DMS 273 (cell line): ENCODE data around the gene DGKB.

Experiments used
- DNase-seq: peaks from one replicate; lab custom pipeline; 2025; ENCODE audit not compliant: unreplicated experiment; lab: John Stamatoyannopoulos, UW

The DGKB gene

DNA sequence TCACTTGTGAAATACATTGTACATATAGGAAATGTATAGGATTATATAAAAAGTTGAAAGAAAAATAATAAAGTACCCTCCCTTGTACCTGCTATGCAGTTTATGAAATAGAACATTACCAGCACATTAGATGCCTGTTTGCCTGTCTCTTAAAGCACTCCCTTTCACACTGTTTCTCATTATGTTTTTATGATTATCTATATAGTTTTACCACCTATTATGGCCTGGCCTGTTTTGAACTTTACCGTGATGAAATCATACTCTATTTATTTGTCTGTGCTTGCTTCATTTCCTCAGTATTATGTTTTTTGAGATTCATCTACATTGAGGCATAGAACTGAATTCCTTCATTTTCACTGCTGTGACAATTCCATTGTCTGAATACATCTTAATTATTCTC, 41.1 kb downstream of the DGKB start:
- no peak for DNase-seq

DNA sequence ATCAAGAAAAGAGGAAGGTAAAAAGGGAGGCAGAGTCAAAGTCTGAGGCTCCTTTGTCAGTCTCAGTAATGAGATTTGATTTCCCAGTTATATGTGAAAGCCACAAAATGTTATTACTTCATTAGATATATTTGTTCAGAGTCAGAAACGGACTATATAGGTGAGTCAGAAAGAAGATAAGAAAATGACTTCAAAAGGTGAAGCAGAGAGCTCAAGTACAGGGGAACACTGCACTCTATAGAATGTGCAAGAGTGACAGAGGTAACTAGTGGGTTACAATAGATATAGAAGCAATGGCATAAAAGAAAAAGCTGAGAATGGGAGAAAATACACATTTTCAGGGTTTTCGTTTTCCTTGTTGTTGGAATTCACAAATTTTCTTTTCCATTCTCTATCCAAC, 43.3 kb downstream of the DGKB start:
- no peak for DNase-seq

DNA sequence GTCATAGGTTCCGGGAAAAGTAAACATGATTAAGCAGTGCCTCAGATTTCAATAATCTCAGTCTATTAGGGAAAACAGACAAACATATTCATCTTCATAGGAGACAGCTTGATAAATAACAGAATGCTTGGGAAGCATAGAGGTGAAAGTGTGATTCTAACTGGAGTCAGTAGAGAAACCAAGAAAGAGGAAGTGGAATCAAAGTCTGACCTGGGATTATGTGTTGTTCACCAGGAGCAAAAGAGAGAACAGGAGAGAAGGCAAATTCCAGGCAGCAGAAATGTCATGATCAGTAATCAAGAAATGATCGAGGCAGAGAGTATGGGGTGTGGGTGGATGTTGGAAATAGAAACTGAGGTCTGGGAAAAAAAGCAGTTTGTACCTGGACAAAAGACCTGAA, 43.7 kb downstream of the DGKB start:
- DNase-seq: no peak

DNA sequence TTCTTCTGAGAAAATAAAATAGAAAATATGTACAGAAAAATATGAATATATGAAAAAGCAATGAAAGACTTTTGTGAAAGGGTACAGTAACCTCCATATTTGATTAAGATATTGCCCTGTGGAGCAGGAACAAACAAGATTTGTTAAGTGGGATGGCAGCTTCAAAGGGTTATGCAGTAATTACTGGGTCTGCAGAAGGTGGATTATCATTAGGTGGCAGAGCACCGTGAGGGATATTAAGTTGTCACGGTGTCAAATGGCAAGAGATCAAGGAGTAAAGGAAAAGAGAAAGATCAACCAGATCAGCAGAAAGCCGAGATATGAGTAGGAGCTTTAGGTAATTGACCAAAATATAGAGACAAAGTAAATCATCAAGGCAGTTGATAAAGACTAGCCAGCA, 44.1 kb downstream of the DGKB start:
- no peak for DNase-seq

DNA sequence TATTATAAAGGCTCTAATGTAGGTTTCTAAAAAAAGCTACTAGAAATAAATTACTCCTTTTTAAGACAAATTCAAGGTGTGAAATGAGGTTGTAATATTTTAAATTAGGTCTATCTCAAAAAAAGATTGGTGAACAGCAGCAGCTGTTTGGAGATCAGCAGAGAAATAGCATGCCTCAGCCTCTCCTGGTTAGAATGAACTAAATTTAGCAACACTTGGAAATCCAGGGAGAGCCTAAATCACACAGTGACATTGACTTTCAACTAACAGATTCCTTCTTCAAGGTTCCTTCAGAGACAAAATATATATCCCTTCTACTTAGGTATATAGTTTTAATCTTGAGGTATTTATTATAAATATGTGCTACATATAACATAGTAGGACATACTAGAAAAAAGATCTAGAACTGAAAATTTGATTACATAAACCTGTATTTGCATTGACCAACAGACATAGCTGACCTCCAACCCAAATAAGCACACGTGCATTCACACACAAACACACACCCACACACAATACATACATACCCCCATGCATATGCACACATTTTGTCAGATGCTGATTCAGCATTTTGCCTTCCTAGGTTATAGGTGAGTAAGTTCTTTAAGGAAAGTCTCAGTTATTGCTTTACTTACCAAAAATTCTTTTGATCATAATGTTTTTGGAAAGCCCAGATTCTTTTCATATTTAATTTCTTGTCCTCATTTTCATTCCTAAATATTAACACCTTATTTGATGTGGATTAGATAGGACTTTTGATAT, 47.3 kb downstream of the DGKB start:
- no peak for DNase-seq

DNA sequence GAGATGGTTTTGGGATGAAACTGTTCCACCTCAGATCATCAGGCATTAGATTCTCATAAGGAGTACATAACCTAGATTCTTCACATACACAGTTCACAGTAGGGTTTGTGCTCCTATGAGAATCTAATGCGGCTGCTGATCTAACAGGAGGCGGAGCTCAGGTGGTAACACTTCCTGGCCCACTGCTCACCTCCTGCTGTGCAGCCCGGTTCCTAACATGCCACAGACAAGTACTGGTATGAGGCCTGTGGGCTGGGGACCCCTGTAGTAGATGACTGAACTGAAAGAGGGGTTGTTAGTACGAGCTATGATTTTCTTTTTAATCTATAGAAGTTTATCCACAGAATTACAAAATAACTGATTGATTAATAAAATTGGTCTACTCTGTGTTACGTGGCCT, 48.1 kb downstream of the DGKB start:
- no peak for DNase-seq

DNA sequence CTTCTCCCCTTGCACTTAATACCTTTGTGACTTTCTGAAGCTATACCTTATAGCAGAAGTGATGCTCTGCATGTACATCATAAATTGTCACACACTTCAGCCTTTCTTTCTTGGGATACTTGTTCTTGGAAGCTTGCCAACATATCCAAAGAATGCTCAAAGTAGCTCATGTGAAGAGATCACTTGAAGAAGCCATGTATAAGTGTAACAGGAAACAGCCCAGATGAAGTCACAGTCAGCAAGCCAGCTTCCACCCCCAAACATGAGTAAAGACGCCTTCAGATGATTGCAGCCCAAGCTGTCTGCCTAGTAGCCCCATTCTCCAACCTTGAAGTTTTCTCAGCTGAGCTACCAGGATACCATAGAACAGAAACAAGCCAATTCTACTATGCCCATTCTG, 50.9 kb downstream of the DGKB start:
- DNase-seq: peak; percentile 18

DNA sequence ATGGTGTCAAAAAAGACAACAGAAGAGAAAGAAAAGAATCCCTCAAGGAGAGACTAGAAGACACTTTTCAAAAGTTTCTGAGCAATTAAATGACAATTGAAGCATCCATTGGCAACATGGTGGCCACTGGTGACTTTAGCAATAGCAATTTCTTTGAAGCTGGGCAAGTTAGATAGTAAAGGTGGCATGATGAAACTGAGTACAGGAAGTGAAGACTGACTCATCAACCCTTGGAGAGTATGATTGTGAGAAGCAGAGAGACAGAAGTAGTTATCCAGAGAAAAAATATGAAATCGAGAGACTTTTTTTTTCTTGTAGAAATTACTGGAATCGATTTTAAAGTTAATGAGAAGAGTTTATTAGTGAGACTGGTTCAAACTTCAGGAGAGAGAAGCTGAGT, 52.5 kb downstream of the DGKB start:
- no peak for DNase-seq

DNA sequence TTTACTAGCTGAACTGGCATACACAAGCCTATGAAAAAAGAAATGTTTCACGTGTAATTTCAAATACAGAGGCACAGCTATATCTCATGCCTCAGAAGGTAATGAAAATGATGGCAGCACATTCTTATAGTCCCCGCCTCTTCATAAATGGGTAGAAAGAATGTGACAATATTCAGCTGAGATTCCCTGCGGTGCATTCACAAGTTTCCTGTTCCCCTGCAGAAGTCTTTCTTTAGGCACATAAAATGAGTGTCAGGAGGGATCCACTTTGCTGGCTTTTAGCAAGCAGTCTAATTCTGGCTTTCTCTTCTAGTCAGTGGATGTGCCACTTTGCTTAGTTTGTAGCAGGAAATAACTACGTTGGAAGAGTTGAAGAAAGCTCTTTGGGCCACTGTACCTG, 56.1 kb downstream of the DGKB start:
- DNase-seq: no peak

DNA sequence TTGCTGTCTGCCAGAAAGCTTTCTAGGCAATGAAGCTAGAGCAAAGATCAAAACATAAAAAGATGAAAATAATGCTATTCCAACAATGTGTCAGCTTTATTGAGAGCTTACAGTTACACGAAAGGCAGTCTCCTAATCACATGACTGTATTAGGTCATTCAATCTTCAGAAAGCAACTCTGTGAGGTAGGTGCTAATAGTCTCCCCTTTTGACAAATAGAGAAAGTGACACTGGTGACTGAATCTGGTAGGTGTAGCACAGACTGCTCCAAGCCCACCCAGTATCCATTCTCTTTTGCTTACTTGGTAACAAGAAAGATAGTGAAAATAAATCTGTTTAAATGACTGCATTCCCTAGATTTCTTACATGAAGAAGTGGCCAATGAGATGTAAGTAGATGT, 58.8 kb downstream of the DGKB start:
- DNase-seq: no peak

DNA sequence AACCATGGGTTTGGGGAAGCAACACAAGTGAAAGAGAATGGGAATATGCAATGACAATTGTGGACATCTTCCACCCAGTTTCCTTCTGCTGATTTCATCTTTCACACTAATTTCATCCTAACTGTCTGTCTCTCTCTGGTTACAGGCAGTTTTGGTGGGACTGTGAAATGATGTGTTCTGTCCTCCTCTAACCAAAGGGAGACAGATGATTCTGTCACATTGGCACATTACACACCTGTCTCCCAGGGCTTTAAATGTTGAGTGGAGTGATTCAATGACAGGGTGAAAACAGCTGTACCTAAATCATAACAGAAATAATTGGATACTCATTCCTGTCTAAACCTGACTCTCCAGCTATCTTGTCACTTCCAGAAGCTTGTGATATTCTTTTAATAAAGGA, 60.0 kb downstream of the DGKB start:
- no peak for DNase-seq

DNA sequence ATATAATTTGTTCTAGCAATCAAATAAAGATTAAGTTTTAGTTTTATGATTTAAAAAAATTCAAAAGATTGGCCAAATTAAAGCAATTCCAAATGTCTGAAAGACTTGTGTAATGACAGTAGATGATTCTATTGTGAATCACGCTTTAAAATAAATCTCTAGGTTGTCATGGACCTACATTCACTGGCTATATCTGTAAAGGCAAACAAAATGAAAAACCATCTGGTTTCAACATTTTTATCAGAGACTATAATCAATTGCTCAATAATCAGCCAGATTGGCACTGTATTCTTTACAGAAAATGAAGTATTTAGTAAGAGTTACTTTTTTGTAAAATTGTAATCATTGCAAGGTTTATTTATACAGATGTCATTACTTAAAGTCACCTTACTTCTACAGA, 60.7 kb downstream of the DGKB start:
- no peak for DNase-seq

DNA sequence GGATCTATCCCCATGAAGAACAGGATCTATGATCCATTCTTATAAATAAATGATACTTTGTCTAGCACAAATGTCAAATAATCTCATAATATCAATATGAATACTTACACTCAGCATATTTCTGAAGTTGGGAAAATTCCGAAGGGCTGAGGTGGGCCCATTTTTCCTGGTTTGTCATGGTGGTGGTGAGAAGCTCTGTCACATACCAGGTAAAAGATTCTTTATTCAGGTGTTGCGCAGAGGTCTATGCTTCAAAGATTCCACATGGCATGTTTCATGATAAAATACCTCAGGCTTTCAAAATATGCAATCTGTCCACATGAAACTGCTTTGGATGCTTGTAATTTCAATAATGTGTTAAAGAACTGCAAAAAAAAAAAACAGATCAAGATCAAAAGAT, 61.5 kb downstream of the DGKB start:
- no peak for DNase-seq

DNA sequence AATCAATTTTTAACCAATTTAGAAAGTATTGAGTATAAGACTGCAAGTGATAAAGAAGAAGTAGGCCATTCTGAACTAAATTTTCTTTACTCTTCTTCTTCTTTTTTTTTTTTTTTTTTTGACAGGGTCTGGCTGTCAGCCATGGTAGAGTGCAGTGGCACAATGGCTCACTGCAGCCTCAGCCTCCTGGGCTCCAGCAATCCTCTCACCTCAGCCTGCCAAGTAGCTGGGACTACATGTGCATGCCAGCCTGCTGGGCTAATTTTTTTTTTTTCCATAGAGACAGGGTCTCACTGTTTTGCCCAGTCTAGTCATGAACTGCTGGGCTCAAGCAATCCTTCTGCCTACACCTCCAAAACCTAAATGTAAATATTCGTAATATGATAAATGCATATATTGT, 63.2 kb downstream of the DGKB start:
- no peak for DNase-seq

DNA sequence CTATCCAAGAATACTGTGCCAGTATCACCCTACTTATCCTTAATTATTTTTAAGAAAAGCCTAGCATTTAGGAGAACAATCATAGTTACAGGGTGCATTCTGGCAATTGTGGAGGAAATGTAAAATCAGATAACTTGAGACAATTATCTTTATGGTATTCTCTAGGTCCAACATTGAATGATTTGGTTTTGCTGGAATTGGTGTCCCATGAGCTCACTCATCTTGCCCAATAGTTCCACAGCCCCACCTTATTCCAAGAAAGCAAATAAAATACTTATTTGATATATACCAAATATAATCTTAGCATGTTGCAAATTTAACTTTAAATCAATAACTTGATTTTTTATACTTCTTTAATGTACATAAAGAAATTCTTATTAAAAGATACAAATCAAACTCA, 65.3 kb downstream of the DGKB start:
- DNase-seq: peak; percentile 34

DNA sequence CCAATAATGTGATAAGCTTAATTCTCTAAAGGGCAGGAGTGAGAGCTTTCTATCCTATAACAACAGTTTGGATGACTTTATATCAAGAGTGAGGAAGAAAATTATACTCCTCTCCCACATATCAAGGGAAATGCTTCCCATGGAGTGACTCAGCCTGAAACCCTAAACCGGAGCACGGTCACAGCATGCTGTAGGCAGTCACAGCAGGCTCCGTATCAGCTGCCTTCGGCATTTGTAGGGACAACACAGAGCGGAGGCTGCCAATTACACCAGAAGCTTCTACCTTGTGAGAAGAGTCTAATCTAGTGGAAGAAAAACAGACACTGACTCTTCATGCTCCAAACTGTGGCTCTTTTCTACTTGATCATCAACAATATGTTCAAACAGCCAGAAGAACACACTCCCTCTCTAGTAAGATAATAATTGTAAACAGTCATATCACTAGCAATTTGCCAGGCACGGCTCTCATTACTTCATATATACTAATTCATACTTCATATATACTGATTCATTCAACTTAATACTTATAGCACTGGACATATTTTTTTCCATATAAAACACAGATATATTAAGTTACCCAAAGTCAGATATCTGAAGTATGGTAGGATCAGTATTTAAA, 65.9 kb downstream of the DGKB start:
- peak; percentile 84 for DNase-seq

DNA sequence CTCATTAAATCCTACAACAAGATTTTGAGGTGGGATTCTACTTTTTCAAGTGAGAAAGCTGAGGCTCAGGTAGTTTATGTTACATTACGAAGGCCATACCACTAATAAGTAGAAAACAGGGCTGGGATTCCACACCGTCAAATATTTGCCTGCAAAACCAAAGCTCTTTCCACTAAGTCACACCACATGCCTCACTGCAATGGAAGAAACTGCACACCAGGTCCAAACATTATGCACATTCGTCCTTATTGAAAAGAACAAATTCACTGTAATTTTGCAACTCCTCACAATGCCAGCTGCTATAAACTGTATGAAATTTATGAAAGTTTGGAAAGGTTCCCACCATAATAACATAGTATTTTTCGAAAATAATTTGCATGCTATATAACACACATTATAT, 66.5 kb downstream of the DGKB start:
- DNase-seq: peak; percentile 24

DNA sequence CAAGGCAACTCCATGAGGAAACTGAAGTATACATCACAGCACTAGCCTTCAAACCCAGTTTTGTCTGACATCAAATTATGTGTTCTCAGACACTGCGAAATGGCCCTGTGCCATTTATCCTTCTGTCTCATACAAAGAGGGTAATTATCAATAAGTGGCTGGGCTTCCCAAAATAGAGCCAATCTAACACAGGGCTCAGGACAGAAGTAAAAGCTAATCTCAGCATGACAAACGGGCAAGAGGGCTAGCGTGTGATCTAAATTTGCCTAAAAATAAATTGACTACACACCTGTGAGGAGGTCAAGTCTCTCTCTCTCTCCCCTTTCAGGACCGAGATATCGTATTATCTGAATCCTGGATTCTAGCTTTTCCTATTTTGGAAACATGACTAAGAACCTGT, 67.2 kb downstream of the DGKB start:
- DNase-seq: peak; percentile 41

DNA sequence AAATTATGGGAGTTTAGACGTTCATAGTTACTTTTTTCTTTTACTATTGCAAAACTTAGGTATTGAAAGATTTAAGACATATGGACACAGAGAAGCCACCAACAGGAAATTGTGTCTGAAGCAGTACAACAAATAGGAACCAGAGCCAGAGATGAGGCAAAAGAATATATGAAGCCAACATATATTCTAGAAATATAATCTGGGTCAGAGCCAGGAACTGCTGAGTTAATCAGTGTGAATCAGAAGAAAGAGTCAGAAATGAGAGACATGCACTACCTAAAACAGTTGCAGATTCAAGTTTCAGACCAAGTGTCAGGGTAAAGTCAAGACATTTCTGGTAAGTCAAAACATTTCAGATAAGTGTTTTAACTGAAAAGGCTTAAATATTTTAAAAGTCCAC, 67.7 kb downstream of the DGKB start:
- peak; percentile 24 for DNase-seq

DNA sequence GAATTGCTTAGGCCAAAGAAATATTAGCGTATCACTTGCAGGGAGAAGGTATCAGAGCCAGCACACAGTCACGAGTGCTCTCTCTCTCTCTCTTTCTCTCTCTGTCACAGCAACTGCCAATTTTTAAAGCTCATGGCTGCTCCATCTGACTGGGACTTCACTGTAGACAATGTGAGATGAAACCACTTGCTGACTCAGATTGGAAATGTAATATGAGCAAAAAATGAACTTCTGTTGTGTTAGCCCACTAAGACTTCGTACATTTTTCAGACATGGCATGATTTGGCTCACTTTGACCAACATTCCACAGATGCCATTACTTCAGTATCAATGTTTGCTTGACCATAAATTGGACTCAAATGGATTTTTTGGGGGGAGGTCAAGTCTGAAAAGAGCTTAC, 68.1 kb downstream of the DGKB start:
- no peak for DNase-seq

DNA sequence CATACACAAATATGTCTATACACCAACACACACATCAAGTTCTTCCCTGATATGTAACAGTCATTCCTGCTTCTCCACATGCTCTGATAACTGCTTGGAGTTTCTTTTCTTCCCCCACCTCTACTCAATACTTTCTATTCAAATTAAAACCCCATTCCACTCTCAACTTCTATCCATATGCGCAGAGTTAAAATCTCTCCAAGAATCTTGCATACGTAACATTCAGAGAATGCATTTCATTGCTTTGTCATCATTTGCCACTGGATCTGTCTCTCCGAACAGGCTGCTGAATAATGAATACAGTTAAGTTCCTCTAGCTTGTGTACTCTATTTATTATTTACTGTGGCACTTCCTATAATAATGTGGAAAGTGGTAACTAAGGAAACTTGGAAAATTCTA, 68.8 kb downstream of the DGKB start:
- DNase-seq: no peak

DNA sequence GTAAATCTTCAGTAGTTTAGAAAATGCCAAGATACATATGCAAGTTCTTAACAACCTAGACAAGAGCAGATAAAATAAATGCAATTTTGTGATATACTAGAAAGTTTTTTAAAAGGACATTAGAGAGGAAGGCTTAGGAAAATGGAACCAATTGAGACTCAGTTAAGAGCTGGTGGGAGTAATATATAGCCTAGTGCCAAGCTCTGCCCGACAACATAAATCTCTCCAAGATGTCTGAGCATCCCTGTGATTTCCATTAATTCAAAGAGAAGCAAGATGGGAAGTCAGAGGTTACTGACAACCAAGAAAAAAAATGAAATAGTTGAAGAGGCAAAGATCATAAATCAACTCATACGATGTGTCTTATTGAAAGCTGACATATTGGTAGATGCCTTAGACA, 74.5 kb downstream of the DGKB start:
- no peak for DNase-seq

DNA sequence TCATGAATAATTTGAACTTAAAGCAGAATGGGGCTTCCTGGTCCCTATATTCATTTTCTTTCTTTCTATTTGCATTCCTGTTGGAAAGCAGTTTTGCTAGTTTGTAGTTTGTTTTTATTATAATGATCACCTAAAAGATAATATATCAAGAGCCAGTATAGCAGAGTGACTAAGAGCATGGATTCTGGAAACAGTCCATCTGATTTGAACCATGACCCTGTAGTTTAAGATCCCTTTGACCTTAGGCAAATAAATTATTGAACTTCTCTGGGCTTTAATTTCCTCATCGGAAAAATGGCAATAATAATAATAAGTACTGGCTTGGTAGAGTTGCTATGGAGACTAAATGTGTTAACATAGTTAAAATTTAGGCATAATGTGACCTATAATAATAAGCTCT, 76.1 kb downstream of the DGKB start:
- no peak for DNase-seq
